ENCODE results near the gene VEGFC.

The VEGFC gene

GRCh38 chr4:176824645-176825366, 32.1 kb upstream of the VEGFC start:
- no peaks in the 10 kb centered on the region for H3K9me3 ChIP-seq (ENCODE audit: control insufficient read depth, low read length)

DNA sequence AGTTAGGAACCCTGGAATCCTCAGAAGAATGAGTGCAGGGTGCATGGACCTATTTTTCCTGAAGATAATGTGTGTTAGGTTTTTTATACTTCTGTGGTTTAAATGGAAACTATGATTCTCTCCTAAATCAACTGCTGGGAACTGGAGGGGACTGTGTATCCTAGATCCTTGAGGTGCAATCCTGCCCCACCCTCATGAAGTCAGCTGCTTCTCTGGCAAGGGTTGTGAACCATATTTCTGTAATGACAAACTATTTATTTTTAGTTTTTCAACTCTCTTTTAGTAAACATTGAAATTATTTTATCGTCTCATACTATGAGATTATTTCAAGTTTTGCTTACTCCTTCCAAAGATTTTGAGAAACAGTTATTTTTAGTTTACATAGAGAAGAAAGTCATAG, 25.8 kb upstream of the VEGFC start:
- DNase-seq (ENCODE audit: low read depth): peak; percentile 44
- H3K36me3 ChIP-seq (ENCODE audit: control insufficient read depth, insufficient read depth, low read length, severe bottlenecking): no peaks in the 10 kb centered on the region
- no peak overlapping the region for H3K9ac ChIP-seq (ENCODE audit: low read length)
- no peak overlapping the region for H3K4me3 ChIP-seq (ENCODE audit: low read length)
- no peaks in the 10 kb centered on the region for H3K27me3 ChIP-seq (replicated peaks; ENCODE audit: control insufficient read depth, insufficient read depth, low read length)
- no peaks in the 10 kb centered on the region for H3K9me3 ChIP-seq (ENCODE audit: control insufficient read depth, low read length)
- H3K4me1 ChIP-seq (ENCODE audit: control insufficient read depth, insufficient read depth, low read length): peaks cover 15% of the 10 kb centered on the region

More at GRCh38 chr4:176824645-176825366, 32.1 kb upstream of the VEGFC start:
- no peak overlapping the region for H3K4me3 ChIP-seq (ENCODE audit: low read length)
- no peak for DNase-seq (ENCODE audit: low read depth)
- no peak overlapping the region for H3K9ac ChIP-seq (ENCODE audit: low read length)
- H3K27me3 ChIP-seq (replicated peaks; ENCODE audit: control insufficient read depth, insufficient read depth, low read length): no peaks in the 10 kb centered on the region
- no peaks in the 10 kb centered on the region for H3K36me3 ChIP-seq (ENCODE audit: control insufficient read depth, insufficient read depth, low read length, severe bottlenecking)
- H3K4me1 ChIP-seq (ENCODE audit: control insufficient read depth, insufficient read depth, low read length): no peaks in the 10 kb centered on the region

DNA sequence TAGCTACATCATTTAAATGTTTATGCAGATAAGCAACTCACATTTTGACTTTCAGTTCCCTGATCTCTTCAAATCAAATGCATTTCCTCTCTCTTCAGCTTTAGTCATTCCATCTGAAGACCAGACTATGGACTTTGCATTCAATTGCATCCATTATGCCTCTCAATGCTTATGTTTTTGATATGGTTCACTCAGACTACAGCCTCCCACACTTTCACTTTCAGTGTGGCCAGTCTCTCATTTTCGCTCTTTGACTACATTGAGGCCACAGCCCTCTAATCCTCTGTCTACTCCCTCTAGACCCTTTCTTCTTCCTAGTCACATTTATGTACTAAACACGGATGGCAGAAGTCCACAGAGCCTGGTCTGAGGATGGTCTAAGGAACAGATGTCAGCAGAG, 24.5 kb upstream of the VEGFC start:
- Histone ChIP-seq H3K36me3 (ENCODE audit: control insufficient read depth, insufficient read depth, low read length, severe bottlenecking) (no peaks in the 10 kb centered on the region), H3K9me3 (ENCODE audit: control insufficient read depth, low read length) (no peaks in the 10 kb centered on the region), H3K4me3 (ENCODE audit: low read length) (no peak overlapping the region), H3K27me3 (replicated peaks; ENCODE audit: control insufficient read depth, insufficient read depth, low read length) (no peaks in the 10 kb centered on the region), H3K9ac (ENCODE audit: low read length) (no peak overlapping the region), H3K4me1 (ENCODE audit: control insufficient read depth, insufficient read depth, low read length) (peaks cover 15% of the 10 kb centered on the region)
- no peak for DNase-seq (ENCODE audit: low read depth)

DNA sequence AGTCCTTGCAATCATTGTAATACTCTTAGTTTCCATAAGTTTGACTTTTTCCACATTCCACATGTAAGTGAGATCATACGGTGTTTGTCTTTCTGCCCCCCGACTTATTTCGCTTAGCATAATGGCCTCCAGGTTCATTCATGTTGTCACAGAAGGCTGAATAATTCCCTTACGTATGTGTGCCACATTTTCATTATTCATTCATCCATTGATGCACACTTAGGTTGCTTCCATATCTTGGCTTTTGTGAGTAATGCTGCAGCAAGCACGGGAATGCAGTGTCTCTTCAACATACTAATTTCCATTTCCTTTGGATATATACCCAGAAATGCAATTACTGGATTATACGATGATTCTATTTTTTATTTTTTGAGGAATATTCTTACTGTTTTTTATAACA, 22.0 kb upstream of the VEGFC start:
- peak; percentile 34 for DNase-seq (ENCODE audit: low read depth)
- H3K9ac ChIP-seq (ENCODE audit: low read length): no peak overlapping the region
- H3K4me1 ChIP-seq (ENCODE audit: control insufficient read depth, insufficient read depth, low read length): peaks cover 21% of the 10 kb centered on the region
- H3K4me3 ChIP-seq (ENCODE audit: low read length): no peak overlapping the region
- no peaks in the 10 kb centered on the region for H3K27me3 ChIP-seq (replicated peaks; ENCODE audit: control insufficient read depth, insufficient read depth, low read length)
- no peaks in the 10 kb centered on the region for H3K36me3 ChIP-seq (ENCODE audit: control insufficient read depth, insufficient read depth, low read length, severe bottlenecking)
- H3K9me3 ChIP-seq (ENCODE audit: control insufficient read depth, low read length): no peaks in the 10 kb centered on the region

- Histone ChIP-seq H3K9me3 (ENCODE audit: control insufficient read depth, low read length) (peaks cover 10% of the 10 kb centered on the region), H3K4me1 (ENCODE audit: control insufficient read depth, insufficient read depth, low read length) (peaks cover 7% of the 10 kb centered on the region), H3K9ac (ENCODE audit: low read length) (no peak overlapping the region), H3K27me3 (replicated peaks; ENCODE audit: control insufficient read depth, insufficient read depth, low read length) (no peaks in the 10 kb centered on the region), H3K4me3 (ENCODE audit: low read length) (no peak overlapping the region), H3K36me3 (ENCODE audit: control insufficient read depth, insufficient read depth, low read length, severe bottlenecking) (no peaks in the 10 kb centered on the region)
- DNase-seq (ENCODE audit: low read depth): no peak
These were observed 17.9 kb upstream of the VEGFC start for GRCh38 chr4:176810481-176811249.

DNA sequence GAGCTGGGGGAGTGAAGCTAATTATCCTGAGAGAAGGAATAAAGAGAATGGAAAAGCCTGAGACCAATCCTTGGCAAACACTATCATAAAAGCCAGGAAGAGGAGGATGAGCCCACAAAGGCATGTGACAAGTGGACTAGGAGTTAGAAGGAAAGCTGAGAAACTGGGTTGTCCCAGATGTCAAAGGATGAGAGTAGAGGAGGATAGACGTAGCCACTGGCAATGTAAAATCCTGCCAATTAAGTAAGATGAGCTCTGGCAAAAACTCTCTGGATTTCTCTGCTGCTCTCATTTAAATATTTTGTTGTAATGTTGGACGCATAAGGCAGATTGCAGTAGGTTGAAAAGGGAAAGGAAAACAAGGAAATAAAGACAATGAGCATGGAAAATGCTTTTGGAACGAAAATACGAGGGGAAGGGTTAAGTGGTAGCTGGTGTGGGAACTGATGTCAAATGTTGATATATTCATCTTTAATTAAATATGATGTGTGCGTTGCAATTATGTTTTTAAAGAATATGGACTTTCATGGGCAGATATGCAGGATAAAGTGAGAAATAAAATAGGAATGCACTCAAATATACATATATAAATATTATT, 14.2 kb upstream of the VEGFC start:
- DNase-seq (ENCODE audit: low read depth): no peak
- H3K4me1 ChIP-seq (ENCODE audit: control insufficient read depth, insufficient read depth, low read length): peaks cover 14% of the 10 kb centered on the region
- H3K4me3 ChIP-seq (ENCODE audit: low read length): no peak overlapping the region
- H3K36me3 ChIP-seq (ENCODE audit: control insufficient read depth, insufficient read depth, low read length, severe bottlenecking): no peaks in the 10 kb centered on the region
- H3K27me3 ChIP-seq (replicated peaks; ENCODE audit: control insufficient read depth, insufficient read depth, low read length): no peaks in the 10 kb centered on the region
- H3K9me3 ChIP-seq (ENCODE audit: control insufficient read depth, low read length): peaks cover 10% of the 10 kb centered on the region
- H3K9ac ChIP-seq (ENCODE audit: low read length): no peak overlapping the region

- H3K4me3 ChIP-seq (ENCODE audit: low read length): no peak overlapping the region
- H3K36me3 ChIP-seq (ENCODE audit: control insufficient read depth, insufficient read depth, low read length, severe bottlenecking): no peaks in the 10 kb centered on the region
- DNase-seq (ENCODE audit: low read depth): peak; percentile 72
- no peaks in the 10 kb centered on the region for H3K27me3 ChIP-seq (replicated peaks; ENCODE audit: control insufficient read depth, insufficient read depth, low read length)
- no peak overlapping the region for H3K9ac ChIP-seq (ENCODE audit: low read length)
- H3K9me3 ChIP-seq (ENCODE audit: control insufficient read depth, low read length): peaks cover 10% of the 10 kb centered on the region
- peaks cover 11% of the 10 kb centered on the region for H3K4me1 ChIP-seq (ENCODE audit: control insufficient read depth, insufficient read depth, low read length)
These were observed 12.4 kb upstream of the VEGFC start for GRCh38 chr4:176805155-176805554.

DNA sequence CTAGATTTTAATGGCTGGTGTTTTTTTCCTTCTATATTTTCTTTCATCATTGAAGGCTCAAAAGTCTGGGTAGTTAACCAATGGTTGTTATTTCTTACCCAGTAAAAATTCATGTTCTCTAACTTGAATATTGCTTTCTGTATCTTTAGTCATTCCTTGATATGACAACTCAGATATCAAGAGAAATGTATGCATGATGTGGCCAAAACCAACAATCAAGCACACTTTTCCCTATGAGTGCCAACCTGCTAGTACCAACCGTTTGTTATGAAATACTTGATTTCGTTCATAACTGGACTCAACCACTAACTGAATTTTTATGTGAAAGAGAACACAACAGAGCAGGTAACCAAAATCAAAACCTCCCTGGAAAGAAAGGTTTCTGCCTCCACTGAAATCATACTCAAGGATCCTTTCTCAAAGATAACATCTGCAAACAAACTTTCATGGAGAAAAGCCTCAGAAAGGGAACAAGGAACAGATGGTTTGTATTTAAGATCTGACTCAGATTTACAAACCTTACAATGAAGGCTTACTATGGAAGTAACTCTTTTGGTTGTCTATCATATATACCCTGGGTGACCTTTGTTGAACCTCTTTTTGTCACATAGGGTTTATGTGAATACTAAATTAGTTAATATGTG, 8.3 kb upstream of the VEGFC start:
- H3K4me1 ChIP-seq (ENCODE audit: control insufficient read depth, insufficient read depth, low read length): peaks cover 11% of the 10 kb centered on the region
- DNase-seq (ENCODE audit: low read depth): peak; percentile 79
- no peaks in the 10 kb centered on the region for H3K27me3 ChIP-seq (replicated peaks; ENCODE audit: control insufficient read depth, insufficient read depth, low read length)
- no peaks in the 10 kb centered on the region for H3K36me3 ChIP-seq (ENCODE audit: control insufficient read depth, insufficient read depth, low read length, severe bottlenecking)
- no peaks in the 10 kb centered on the region for H3K9me3 ChIP-seq (ENCODE audit: control insufficient read depth, low read length)
- H3K4me3 ChIP-seq (ENCODE audit: low read length): no peak overlapping the region
- H3K9ac ChIP-seq (ENCODE audit: low read length): no peak overlapping the region

- Histone ChIP-seq H3K9ac (ENCODE audit: low read length) (no peak overlapping the region), H3K4me3 (ENCODE audit: low read length) (no peak overlapping the region), H3K4me1 (ENCODE audit: control insufficient read depth, insufficient read depth, low read length) (peaks cover 4% of the 10 kb centered on the region), H3K27me3 (replicated peaks; ENCODE audit: control insufficient read depth, insufficient read depth, low read length) (no peaks in the 10 kb centered on the region), H3K36me3 (ENCODE audit: control insufficient read depth, insufficient read depth, low read length, severe bottlenecking) (no peaks in the 10 kb centered on the region), H3K9me3 (ENCODE audit: control insufficient read depth, low read length) (no peaks in the 10 kb centered on the region)
- DNase-seq (ENCODE audit: low read depth): no peak
These were observed 6.9 kb upstream of the VEGFC start for GRCh38 chr4:176799653-176800052.

GRCh38 chr4:176798540-176798939, 5.8 kb upstream of the VEGFC start:
- DNase-seq (ENCODE audit: low read depth): no peak
- H3K9me3 ChIP-seq (ENCODE audit: control insufficient read depth, low read length): no peaks in the 10 kb centered on the region
- H3K27me3 ChIP-seq (replicated peaks; ENCODE audit: control insufficient read depth, insufficient read depth, low read length): no peaks in the 10 kb centered on the region
- H3K9ac ChIP-seq (ENCODE audit: low read length): no peak overlapping the region
- no peak overlapping the region for H3K4me3 ChIP-seq (ENCODE audit: low read length)
- H3K4me1 ChIP-seq (ENCODE audit: control insufficient read depth, insufficient read depth, low read length): peaks cover 15% of the 10 kb centered on the region
- no peaks in the 10 kb centered on the region for H3K36me3 ChIP-seq (ENCODE audit: control insufficient read depth, insufficient read depth, low read length, severe bottlenecking)

DNA sequence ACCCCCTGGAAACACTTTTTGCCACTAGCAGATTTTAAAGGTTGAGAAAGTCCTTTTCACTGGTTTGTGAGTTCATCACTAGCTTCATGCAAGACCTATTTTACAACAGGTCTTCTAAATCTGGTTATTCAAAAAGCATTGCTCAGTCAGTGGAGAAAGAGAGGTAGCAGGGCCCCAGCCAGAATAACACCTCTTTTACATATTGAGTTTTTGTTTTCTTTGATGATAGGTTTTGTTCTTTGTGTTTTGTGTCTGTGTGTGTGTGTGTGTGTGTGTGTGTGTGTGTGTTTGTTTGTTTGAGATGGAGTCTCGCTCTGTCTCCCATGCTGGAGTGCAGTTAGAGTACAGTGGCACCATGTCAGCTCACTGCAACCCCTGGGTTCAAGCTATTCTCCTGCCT, 2.7 kb upstream of the VEGFC start:
- Histone ChIP-seq H3K36me3 (ENCODE audit: control insufficient read depth, insufficient read depth, low read length, severe bottlenecking) (no peaks in the 10 kb centered on the region), H3K4me3 (ENCODE audit: low read length) (no peak overlapping the region), H3K4me1 (ENCODE audit: control insufficient read depth, insufficient read depth, low read length) (peaks cover 24% of the 10 kb centered on the region), H3K27me3 (replicated peaks; ENCODE audit: control insufficient read depth, insufficient read depth, low read length) (no peaks in the 10 kb centered on the region), H3K9me3 (ENCODE audit: control insufficient read depth, low read length) (no peaks in the 10 kb centered on the region), H3K9ac (ENCODE audit: low read length) (no peak overlapping the region)
- no peak for DNase-seq (ENCODE audit: low read depth)
